Panc1 (cell line): ENCODE results near the gene RPAP2. TPM values are rescaled to one million over a fixed set of nuclear protein-coding genes. Genes with fewer than 3 reads are reported as not detected.

Source experiments
- ATAC-seq: fragments of 200-7000 bp; cut with Tn5 transposase; 2 replicates; pipeline ENCODE4 v1.9.1; 2020; ENCODE audit warnings: mild to moderate bottlenecking, moderate library complexity
- BruUV-seq: library from RNA; stranded (reverse); fragments of 400-500 nt; replicated peaks from 2 replicates; lab custom pipeline; 2021; lab: Mats Ljungman, UMichigan
- CTCF ChIA-PET: fragments of 300-600 bp; sonication (Branson Sonifier 250); formaldehyde crosslinking; loops from one replicate; lab custom pipeline; 2022; ENCODE audit warnings: antibody characterized with exemption; lab: Charles Lee
- POLR2A ChIA-PET: fragments of 300-600 bp; sonication (Branson Sonifier 250); formaldehyde crosslinking; loops from one replicate; lab custom pipeline; 2022; ENCODE audit warnings: antibody characterized with exemption; lab: Charles Lee
- DNase-seq: peaks from one replicate; pipeline ENCODE4 v3.0.0-alpha.2; 2010; ENCODE audit warnings: low read depth, low spot score
- H3K27ac ChIP-seq: 2 replicates; pipeline ENCODE4 v1.5.1; 2011; ENCODE audit warnings: mild to moderate bottlenecking, low read length, inconsistent platforms
- H3K27me3 ChIP-seq: fragments of 200-500 bp; sonication (Bioruptor generic); 2 replicates; pipeline ENCODE4 v1.6.0; 2014; ENCODE audit warnings: low read length, inconsistent platforms; ENCODE audit not compliant: control insufficient read depth, insufficient read depth
- H3K36me3 ChIP-seq: fragments of 200-500 bp; sonication (Bioruptor generic); 2 replicates; pipeline ENCODE4 v1.5.1; 2014; ENCODE audit warnings: inconsistent platforms, mild to moderate bottlenecking, low read length, moderate library complexity; ENCODE audit not compliant: control insufficient read depth, insufficient read depth
- H3K4me1 ChIP-seq: 2 replicates; pipeline ENCODE4 v1.5.1; 2011; ENCODE audit warnings: inconsistent platforms, mild to moderate bottlenecking, low read length, moderate library complexity; ENCODE audit not compliant: control insufficient read depth, insufficient read depth
- H3K4me3 ChIP-seq, 2 experiments: 2 replicates each; pipeline ENCODE4 v1.5.1; 2011 to 2012; ENCODE audit warnings: low read depth in 2 of 2, low read length in 2 of 2, mild to moderate bottlenecking in 2 of 2, inconsistent platforms in 1 of 2, moderate library complexity in 1 of 2
- H3K9me3 ChIP-seq: fragments of 200-500 bp; sonication (Bioruptor generic); 2 replicates; pipeline ENCODE4 v1.5.1; 2014; ENCODE audit warnings: low read depth, mild to moderate bottlenecking, inconsistent platforms, low read length, moderate library complexity; ENCODE audit not compliant: control insufficient read depth, insufficient read depth
- CTCF ChIP-seq: fragments of 450-650 bp; IDR thresholded peaks from 2 replicates; pipeline ENCODE4 v1.5.1; 2017; ENCODE audit warnings: mild to moderate bottlenecking
- POLR2AphosphoS5 ChIP-seq: IDR thresholded peaks from 2 replicates; pipeline ENCODE4 v1.6.1; 2012; ENCODE audit warnings: mild to moderate bottlenecking, low read depth, low read length, moderate library complexity
- REST ChIP-seq, 2 experiments: IDR thresholded peaks; 2 replicates each; pipeline ENCODE4 v1.6.1; 2011 to 2012; ENCODE audit warnings: low read depth in 2 of 2, control low read depth in 1 of 2, low read length in 1 of 2, mild to moderate bottlenecking in 1 of 2, moderate library complexity in 1 of 2; ENCODE audit not compliant: insufficient read depth in 1 of 2
- SIN3A ChIP-seq: IDR thresholded peaks from 2 replicates; pipeline ENCODE4 v1.6.1; 2012; ENCODE audit warnings: low read depth, mild to moderate bottlenecking, low read length, moderate library complexity, borderline replicate concordance; ENCODE audit not compliant: insufficient read depth
- TCF7L2 ChIP-seq: IDR thresholded peaks from 2 replicates; pipeline ENCODE4 v1.6.1; 2011; ENCODE audit warnings: mild to moderate bottlenecking, low read depth, low read length, inconsistent platforms
- in situ Hi-C: cut with HindIII; loops from 2 replicates; pipeline ENCODE4 v1.10.0; 2016; ENCODE audit warnings: low sequenced_read_pairs, low pct_unique_long_range_greater_than_20kb
- intact Hi-C: fragments of 100-400 bp; cut with micrococcal nuclease; formaldehyde crosslinking; loops from one replicate; pipeline ENCODE4 v1.10.0; 2022; ENCODE audit not compliant: unreplicated experiment
- total RNA-seq: library from RNA; stranded (reverse); gene quantifications from one replicate; pipeline ENCODE4 v1.2.1, GENCODE V29; 2021; ENCODE audit not compliant: unreplicated experiment

RPAP2 gene
- total RNA-seq, 1 experiment from 2014 or later: 16.3 TPM

- no peak overlapping the region for H3K4me3 ChIP-seq
- no peaks in the 10 kb centered on the region for H3K27me3 ChIP-seq
- TF ChIP-seq CTCF (no peak), SIN3A (no peak), POLR2AphosphoS5 (no peak), TCF7L2 (no peak), REST (IDR thresholded peaks at IDR 0.05; ENCODE audit: insufficient read depth in 1 of 2, low read depth in 2 of 2, low read length in 1 of 2) (no peak)
- no peaks in the 10 kb centered on the region for H3K4me1 ChIP-seq
- BruUV-seq: no TSS peak
- DNase-seq: no peak
- no peaks in the 10 kb centered on the region for H3K9me3 ChIP-seq
- no peak for ATAC-seq
- in situ Hi-C loops (no loop called here), intact Hi-C loops (no loop called here)
- CTCF ChIA-PET: no interaction called here
- POLR2A ChIA-PET: no interaction called here
- no peak overlapping the region for H3K27ac ChIP-seq
- no peaks in the 10 kb centered on the region; the same call in 1 of the 2 replicates for H3K36me3 ChIP-seq
Observed at GRCh38 chr1:92346866-92347640, 48.2 kb downstream of the RPAP2 start.

GRCh38 chr1:92352856-92353255, 54.0 kb downstream of the RPAP2 start:
- H3K27ac ChIP-seq: no peak overlapping the region
- TF ChIP-seq CTCF (no peak), SIN3A (no peak), POLR2AphosphoS5 (no peak), TCF7L2 (no peak), REST (IDR thresholded peaks at IDR 0.05; ENCODE audit: insufficient read depth in 1 of 2, low read depth in 2 of 2, low read length in 1 of 2) (no peak)
- BruUV-seq: no TSS peak
- no peak overlapping the region for H3K4me3 ChIP-seq
- ChIA-PET CTCF (no interaction called here), POLR2A (no interaction called here)
- intact Hi-C loops: no loop called here
- no peaks in the 10 kb centered on the region for H3K4me1 ChIP-seq
- in situ Hi-C loops: no loop called here
- H3K36me3 ChIP-seq: no peaks in the 10 kb centered on the region; the same call in 1 of the 2 replicates
- ATAC-seq (no peak), DNase-seq (no peak)
- no peaks in the 10 kb centered on the region for H3K27me3 ChIP-seq
- H3K9me3 ChIP-seq: no peaks in the 10 kb centered on the region
